RPMI8226 (cell line): ENCODE results near the gene REEP5.
A peak's percentile ranks its signal among the peaks of the same experiment; 100 is the strongest.
"Not testable (repeated sequence)": the region's sequence is repeated elsewhere in the genome, so short reads cannot be mapped to it uniquely, and the experiment has no call there.

ENCODE experiments used
- DNase-seq: peaks from one replicate; pipeline ENCODE4 v3.0.0-alpha.2; 2015

REEP5 gene

DNA sequence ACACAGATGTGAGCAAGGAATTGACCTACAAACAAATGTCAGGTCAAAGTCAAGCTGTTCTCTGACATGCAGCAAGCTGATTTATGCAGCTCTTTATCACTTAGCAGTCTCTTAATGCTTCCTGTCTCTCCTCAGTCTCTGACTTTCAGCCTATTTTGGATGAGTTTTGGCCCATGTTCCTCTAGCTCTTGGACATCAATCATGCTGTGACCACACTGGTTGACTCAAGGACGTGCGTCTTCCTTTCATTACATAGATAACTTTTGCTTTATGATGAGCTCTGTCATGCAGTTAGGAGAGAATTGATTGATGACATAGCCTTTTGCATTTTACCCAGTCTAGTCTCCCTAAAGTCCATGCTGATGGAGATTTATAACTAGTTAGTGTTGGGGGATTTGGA lies 9.4 kb upstream of the REEP5 start:
- no peak for DNase-seq

DNA sequence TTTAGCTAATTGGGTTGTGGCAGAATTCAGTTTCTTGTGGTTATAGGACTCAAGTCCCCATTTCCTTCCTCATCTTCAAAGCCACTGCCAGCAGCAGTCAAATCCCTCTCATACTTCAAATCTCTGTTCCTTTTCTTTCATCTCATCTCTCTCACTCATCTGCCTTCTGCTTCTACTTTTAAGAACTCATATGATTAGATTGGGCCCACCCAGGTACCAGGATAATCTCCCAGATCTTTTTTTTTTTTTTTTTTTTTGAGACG lies 8.0 kb upstream of the REEP5 start:
- DNase-seq: peak; percentile 66

DNA sequence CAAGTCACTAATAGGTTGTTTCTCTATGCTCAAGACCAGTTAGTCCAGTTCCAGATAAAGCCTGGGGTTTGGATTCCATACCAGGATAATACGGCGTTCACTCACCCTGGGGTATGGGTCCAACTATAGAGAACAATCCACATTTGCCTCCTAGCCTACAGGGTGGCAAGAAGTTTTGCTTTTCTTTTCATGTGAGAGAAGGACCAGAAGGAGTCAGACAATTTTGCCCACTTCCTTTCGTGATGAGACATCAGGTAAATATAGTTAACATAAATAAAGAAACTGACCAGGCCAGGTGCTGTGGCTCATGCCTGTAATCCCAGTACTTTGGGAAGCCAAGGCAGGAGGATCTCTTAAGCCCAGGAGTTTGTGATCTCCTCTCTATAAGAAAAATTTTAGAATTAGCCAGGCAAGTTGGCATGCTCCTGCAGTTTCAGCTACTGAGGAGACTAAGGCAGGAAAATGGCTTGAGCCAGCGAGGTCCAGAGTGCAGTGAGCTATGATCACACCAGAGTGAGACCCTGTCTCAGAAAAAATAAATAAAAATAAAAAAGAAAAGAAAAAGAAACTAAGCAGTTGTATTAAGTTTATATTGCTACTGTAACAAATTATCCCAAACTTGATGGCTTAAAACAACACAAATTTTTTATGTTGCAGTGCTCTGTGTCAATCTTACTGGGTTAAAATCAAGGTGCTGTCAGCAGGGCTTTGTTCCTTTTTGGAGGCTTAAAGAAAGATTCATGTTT lies 7.5 kb upstream of the REEP5 start:
- DNase-seq: peak; percentile 40

DNA sequence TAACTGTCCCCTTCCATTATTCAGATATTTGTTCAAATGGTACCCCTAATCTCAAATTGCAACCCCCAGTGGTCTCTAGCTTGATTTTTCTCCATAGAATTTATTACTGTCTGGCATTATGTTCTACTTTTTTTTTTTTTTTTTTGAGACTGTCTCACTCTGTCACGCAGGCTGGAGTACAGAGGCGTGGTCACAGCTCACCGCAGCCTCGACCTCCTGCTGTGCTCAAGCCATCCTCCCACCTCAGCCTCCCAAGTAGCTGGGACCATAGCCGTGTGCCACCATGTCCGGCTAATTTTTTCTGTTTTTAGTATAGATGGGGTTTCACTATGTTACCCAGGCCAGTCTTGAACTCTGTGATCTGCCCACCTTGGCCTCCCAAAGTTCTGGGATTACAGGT lies 2.0 kb upstream of the REEP5 start:
- DNase-seq: no peak

DNA sequence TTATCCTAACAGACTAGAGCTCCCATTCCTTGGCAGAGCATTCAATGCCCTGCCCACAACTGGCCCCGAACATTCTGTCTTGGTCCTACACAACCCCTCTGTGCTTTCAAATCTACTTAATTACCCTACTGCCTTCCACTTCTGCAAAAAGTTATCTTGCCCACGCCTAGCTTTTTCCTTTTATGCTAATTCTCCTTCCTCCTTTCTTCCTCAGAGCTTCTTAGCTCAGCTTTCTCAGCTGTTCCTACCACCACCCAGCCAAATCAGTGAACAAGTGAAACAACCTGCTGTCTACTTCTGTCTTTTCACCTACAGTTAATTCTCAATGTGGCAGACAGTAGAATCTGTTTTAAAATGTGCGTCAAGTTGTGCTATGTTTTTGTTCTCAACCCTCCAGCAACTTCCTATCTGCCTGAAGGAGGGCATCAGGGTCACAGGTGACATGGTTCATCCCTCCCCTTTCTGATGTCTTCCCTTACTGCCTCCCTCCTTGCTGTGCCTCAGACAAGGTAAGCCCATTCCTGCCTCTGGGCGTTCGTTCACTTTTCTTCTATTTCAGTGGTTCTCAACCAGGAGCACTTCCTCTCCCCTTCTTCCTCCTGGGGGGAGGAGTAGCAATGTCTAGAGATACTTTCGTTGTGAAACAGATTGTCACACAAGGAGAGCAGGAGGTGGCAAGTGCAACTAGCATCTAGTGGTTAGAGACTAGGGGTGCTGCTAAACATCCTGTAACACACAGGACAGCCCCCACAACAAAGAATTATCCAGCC lies 1.3 kb upstream of the REEP5 start:
- DNase-seq: peak; percentile 69

DNA sequence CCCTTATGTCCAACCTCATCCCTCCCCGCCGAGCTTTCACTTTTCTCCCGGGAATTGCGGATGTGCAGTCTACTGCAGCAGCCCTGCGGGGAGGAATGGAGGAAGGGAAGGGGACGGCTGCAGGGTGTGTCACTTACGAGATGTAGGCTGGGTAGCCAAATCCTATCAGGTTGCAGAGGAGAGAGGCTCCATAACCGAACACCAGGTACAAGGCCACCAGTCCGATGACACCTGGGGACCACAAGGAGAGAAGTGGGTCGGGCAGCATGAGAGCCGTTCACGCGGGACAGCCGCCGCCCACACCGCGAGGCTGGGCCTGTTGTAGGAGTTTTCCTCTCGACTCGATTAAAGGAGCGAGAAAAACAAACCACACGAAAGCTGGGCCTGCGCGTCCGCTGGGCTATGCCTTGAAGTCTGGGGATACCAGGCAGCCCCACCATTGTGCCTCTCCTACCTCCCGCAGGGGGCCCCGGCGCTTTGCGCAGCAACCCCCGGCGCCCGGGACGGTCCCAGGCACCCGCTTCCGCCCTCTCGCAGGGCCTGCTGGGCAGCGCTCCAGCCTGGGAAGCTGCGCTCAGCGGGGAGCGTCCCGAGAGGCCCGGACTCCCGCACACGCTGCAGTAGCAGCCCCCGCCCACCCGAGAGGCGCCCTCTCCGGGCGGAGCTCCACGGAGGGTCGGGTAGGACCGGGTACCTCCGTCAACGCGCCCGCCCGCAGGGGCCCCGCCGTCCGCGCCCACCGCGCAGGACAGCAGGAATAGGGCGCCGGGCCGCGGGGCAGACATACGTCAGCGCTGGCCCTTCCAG lies 798 bp downstream of the REEP5 start:
- peak; percentile 80 for DNase-seq

DNA sequence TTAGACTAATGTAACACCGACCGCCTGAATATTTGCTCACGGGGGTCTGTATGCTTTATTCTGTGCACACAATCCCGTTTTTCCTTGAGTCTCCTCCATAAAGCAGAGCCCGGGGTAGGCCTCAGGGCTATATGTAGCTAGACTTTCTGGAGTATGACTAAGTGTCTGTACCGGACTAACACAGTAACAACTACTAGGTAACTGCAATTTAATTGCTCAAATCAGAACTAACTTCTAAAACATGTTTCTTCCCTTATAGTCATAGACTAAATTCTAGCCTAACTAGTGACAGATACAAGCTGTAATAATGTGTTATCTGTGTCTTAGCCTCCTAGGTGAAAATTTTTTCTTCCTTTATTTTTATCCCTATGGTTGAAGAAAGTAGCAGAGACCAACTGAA lies 2.1 kb downstream of the REEP5 start:
- no peak for DNase-seq

DNA sequence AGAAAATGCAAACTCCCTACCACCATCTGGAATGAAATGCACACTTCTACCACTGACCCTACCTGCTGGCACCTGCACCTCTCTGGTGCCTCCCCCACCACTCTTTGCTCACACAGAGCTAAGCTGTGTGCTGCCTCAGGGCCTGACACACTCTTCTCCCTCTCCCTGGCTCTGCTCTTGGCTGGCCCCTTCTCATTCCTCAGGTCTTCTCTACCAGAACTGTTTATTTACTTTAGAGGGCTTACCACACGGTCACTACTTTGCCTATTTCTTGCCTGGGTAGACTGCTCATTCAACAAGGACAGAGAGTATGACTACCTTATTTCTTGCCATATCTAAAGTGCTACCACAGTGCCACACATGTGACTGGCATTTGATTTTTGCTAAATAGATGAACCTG lies 3.3 kb downstream of the REEP5 start:
- DNase-seq: no peak

DNA sequence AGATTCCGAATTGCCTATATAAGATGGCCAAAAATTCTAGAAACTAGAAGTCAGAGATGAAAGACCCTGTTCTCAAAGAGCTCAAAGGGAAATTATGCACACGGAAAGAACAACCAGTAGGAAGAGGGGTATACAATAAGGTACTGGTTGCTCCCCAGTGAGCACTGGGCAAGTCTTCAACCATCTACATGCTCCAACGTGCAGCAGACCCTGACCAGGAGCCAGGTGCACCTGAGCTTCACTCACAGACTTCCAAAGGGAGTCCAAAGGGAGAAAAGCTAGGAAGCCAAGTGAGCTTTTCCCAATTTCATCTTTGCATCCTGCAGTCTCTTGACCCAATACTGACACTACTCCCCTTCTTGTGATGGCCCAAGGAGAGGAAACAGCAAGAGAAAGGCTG lies 3.9 kb downstream of the REEP5 start:
- DNase-seq: no peak

DNA sequence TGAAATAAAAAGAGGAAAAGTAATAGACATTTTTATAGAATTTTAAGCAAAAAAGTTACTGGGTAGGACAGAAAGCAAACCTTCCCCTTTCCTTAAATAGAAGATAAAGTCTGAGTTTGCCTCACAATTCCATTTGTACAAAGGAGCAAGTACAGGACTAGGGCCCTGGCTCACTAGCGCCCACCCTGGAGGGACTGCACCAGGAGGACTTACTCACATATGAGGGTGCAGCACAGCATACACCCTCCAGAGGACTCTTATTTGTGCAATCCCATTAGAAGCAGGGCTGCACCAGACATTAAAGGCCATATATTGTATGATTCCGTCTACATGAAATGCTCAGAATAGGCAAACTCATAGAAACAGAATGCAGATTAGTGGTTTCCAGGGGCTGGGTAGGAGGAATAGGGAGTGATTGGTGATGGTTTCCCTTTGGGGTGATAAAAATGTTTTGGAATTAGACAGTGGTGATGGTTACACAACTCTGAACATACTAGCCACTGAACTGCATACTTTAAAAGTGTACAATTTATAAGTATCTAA lies 4.5 kb downstream of the REEP5 start:
- DNase-seq: peak; percentile 26

DNA sequence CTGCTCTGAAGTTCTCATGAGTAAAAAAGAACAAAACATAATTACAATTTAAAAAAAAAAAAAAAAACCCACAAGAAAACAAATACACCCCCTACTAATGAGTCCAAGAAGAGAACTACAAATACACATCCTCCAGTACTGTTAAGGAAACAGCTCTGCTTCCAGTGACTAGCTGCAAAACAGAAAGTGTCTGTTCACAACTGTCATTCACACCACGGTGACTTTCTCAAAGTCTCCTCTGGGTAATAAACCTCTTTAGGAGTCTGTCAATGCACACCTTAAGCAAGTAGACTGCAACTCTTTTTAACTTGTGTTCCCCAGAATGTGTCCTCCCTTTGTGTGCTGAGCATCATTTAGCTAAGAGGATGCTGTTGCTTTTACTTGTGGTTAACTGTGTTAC lies 6.2 kb downstream of the REEP5 start:
- no peak for DNase-seq

DNA sequence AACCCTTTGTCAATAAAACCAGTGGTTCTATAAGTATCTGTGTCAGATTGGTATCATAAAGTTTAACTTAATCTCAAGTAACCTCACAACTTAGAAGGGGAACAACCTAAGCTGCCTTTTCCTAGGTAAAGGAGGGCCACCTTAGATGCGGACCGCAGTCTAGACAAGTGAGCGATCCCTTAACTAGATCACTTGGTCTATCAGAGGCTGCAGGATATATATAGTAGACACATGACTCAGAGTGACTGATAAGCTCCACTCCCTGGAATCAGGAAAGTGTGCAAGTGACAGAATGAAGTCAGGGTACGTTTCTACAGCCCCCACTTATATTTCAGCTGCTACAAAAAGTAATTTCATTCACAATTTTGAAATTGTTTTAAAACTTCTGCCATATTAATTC lies 7.4 kb downstream of the REEP5 start:
- no peak for DNase-seq

DNA sequence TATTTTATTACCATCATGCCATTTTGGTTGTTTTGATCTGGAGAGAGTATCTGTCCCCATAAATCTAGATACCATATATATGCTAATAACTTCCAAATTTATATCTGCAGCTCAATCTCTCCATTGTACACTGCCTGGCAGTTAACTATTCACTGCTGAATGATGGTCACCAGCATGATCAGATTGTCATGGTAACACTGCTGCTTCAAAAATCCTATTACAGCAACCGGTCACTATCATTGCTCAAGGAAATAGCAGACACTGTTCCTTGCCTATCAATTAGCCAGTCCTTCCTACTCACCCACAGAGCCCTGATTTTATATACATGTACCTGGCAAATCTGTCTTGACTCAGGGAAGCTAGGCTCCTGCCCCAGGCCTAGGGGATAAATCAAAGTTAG lies 11.5 kb downstream of the REEP5 start:
- DNase-seq: no peak

DNA sequence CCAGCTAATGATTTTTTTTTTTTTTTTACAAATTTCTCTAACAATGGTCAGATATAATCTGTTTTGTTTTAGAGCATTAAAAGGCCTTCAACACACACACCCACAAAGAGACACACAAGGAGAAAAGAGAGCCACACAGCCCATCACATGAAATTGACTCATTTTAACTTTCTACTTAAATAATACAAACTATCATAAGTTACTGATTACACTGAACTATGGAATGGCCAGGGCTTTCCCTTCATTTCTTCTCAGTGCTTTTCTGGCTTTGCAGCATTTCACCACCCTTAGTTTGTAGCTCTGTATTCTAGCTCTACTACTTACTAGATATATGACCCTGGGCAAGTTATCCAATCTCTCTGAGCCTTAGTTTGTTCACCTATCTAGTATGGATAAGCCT lies 13.2 kb downstream of the REEP5 start:
- no peak for DNase-seq

DNA sequence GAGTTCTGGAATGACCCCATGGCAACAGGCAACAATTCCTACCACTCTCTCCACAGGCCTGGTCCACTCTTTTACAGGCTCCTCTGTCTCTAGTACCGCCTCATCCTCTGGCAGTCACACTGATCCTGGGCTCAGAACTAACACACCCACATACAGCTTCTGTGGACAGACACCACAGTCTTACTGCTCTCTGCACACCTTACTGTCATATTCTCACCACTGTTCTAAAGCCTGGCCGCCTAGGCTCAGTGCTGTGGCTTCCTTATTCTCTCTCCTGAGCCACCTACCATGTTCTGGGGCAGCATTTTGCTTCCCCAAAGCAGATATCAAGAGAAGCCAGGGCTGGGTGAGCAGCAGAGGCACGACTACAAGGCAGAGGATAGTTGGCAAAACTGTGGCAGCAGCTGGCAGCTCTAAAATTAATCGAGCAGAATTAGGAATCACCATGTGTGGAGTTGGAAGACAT lies 14.8 kb downstream of the REEP5 start:
- DNase-seq: no peak

DNA sequence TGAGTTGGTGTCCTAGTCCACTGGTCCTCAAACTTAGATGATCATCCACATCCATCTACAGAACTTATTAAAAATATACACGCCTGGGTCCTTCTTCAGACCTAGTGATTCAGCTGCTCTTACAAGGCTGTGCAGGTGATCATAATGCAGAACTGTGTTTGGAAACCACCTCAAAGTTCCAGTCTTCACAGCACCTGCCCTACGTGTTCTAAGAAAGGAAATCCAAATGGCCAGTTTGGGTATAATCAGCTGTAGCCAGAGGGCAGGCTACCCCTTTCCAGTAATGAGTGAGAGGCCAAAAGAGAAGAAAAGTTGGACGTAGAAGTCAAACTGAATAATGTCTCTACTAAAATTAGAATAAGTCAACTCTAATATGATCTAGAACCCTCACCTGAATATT lies 15.4 kb downstream of the REEP5 start:
- DNase-seq: no peak

DNA sequence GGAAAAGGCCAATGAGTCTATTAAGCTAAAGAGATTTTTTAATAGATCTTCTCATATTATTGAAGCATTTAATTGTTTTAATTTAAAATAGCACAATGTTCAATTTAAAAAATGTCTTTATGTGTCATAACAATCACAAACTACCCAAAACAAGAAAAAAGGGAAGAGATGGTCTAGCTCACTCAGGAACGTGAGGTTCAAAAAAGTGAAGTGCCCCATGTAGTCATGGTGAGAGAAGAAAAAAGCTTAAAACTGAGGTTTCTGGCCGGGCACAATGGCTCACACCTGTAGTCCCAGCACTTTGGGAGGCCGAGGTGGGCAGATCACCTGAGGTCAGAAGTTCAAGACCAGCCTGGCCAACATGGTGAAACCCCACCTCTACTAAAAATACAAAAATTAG lies 17.0 kb downstream of the REEP5 start:
- not testable (repeated sequence) for DNase-seq

DNA sequence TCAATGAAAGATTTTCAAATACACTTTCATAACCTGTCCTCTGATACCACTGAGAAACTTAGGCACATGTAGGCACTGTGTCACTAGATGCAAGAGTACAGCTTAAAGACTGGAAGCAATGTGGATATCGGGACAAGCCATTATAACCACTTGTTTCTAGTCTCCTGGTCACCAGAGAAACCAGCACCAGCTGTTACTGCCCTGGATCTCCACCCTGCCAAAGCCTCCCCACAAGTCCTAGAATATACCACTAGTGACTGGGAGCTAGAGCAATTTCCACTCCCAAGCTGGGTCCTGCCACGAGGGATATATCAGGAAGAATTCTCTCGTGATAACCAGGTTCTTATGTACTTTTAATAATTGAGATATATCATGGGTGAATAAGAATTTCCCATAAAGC lies 19.5 kb downstream of the REEP5 start:
- DNase-seq: no peak

DNA sequence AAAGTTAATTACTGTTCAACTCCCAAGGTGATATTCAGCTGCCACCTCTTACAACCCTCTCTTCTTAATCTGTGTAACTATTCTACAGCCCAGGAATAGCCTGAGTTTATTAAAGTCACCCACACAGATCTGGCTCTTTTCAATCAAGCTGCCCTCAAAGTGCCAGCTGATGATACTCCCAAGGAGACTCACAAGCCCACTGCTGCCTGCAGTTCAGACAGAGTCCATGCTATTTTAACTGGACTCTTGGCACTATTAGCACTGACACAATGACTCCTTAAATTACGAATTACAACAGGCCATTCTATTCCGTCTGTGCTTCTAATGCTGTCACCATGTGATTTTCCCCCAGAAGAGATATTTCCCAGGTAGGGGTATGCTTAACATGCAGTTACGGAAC lies 26.3 kb downstream of the REEP5 start:
- no peak for DNase-seq

DNA sequence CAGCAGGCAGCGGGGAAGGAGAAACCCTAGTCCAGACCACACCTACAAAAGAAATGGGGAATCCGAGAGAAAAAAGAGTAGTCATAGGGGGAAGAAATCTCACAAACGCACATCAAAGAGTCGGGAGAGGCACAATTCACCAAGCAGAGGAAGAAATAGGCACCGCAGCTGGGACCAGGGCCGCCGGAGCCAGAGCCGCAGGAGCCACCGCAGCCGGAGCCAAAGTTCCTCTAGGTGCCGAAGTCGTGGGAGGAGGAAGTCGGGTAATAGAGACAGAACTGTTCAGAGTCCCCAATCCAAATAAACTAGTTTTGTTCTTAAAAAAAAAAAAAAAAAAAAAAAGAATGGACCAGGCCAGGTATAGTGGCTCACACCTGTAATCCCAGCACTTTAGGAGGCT lies 29.3 kb downstream of the REEP5 start:
- no peak for DNase-seq

DNA sequence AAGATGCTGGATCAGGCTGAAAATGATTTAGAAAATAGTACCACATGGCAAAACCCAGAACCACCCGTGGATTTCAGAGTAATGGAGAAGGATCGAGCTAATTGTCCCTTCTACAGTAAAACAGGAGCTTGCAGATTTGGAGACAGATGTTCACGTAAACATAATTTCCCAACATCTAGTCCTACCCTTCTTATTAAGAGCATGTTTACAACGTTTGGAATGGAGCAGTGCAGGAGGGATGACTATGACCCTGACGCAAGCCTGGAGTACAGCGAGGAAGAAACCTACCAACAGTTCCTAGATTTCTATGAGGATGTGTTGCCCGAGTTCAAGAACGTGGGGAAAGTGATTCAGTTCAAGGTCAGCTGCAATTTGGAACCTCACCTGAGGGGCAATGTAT lies 30.0 kb downstream of the REEP5 start:
- DNase-seq: not testable (repeated sequence)

DNA sequence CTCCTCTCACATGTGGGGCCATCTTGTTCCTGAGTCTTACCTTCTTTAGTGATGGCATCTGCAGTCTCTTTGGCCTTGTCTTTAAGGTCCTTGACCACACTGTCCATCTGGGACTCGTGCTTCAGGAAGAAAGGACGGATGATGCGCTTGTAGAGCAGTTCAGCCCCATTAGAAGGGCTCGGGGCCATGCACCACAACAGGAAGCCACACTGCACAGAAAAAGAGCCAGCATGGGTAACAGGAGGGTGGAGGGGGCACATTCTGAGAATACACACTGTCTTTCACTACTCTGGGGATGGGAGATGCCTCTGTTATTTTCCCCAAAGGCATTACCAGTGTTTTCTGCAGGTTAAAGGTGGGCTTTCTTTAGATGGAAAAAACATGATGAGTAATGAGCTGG lies 35.1 kb downstream of the REEP5 start:
- no peak for DNase-seq

DNA sequence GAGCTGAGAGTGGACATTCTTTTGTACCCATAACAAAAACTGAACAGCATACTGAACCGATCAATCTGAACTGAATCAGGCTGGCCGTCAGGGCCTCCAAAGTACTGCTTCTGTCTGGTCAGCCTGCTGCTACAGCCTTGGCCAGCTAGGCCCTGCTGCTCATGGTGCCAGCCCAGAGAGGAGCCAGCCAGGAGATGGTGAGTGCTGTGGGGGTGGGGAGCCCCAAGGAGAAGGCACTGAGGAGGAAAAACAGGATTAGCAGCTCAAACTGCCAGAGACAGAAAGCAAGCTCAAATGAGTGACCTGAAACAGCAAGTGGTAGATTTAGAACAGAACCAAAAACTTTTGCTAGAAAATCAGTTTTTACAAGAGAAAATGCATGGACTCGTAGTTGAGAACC lies 37.0 kb downstream of the REEP5 start:
- no peak for DNase-seq

DNA sequence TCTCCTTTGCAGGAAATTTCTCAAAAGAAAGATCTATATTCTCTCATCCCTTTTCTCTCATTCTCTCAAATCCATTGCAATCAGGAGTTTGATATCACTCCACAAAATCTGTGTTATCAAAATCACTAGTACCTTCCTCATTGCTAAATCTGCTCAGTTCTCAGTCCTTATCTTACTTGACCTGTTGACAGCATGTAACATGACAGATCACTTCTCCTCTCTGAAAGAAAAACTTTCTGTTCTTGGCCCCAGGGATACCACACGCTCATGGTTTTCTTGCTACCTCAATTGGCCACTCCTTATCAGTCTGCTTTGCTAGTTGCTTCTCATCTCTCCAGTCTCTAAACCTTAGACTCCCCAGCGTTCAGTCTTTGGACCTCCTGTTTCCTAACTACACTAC lies 38.8 kb downstream of the REEP5 start:
- DNase-seq: no peak
